Head of caudate nucleus (tissue), 42 donors: ENCODE results near the gene SLC17A5.

Source experiments
- DNase-seq, 42 donors: peaks; one replicate each; pipeline versions ENCODE4 v3.0.0 to v3.0.0-alpha.2; 2020 to 2021; ENCODE audit warnings: mixed read lengths in 7 of 42
- intact Hi-C: fragments of 100-400 bp; cut with DNase I; formaldehyde crosslinking; loops from one replicate; pipeline ENCODE4 v1.15.0; 2022

Gene SLC17A5

GRCh38 chr6:73548458-73549446 is 105.0 kb downstream of the SLC17A5 start:
- intact Hi-C loops: no loop called here
- DNase-seq: no peak

- intact Hi-C loops: no loop called here
- DNase-seq: no peak
These were observed 106.8 kb downstream of the SLC17A5 start for GRCh38 chr6:73547036-73547435.
